ENCODE measurements around the gene EXOC2.
"Not testable (repeated sequence)": the region's sequence is repeated elsewhere in the genome, so short reads cannot be mapped to it uniquely, and the experiment has no call there.

Gene EXOC2

GRCh38 chr6:679282-679681, 13.7 kb downstream of the EXOC2 start:
- DNase-seq (ENCODE audit: low read depth), result no peak

- DNase-seq (ENCODE audit: low read depth), result no peak
These were observed 14.4 kb downstream of the EXOC2 start for GRCh38 chr6:678520-678919.

GRCh38 chr6:677919-678318, 15.0 kb downstream of the EXOC2 start:
- no peak for DNase-seq (ENCODE audit: low read depth)

GRCh38 chr6:674956-675355, 18.0 kb downstream of the EXOC2 start:
- DNase-seq (ENCODE audit: low read depth), result no peak

GRCh38 chr6:674406-674805, 18.5 kb downstream of the EXOC2 start:
- no peak for DNase-seq (ENCODE audit: low read depth)

- no peak for DNase-seq (ENCODE audit: low read depth)
These were observed 25.5 kb downstream of the EXOC2 start for GRCh38 chr6:667253-667927.

GRCh38 chr6:665403-666267, 27.3 kb downstream of the EXOC2 start:
- DNase-seq (ENCODE audit: low read depth), result no peak

- DNase-seq (ENCODE audit: low read depth), result not testable (repeated sequence)
These were observed 29.2 kb downstream of the EXOC2 start for GRCh38 chr6:663788-664187.

GRCh38 chr6:659716-660581, 33.0 kb downstream of the EXOC2 start:
- DNase-seq (ENCODE audit: low read depth), result no peak

GRCh38 chr6:658244-658643, 34.7 kb downstream of the EXOC2 start:
- DNase-seq (ENCODE audit: low read depth), result no peak

GRCh38 chr6:657743-658142, 35.2 kb downstream of the EXOC2 start:
- no peak for DNase-seq (ENCODE audit: low read depth)

GRCh38 chr6:656460-657252, 36.3 kb downstream of the EXOC2 start, which contains the start of gene HUS1B:
Gene HUS1B (minus strand): TSS chr6:657100. CDS start chr6:656944, 156 bp downstream.
- DNase-seq (ENCODE audit: low read depth), result no peak

GRCh38 chr6:654136-654535, 38.8 kb downstream of the EXOC2 start:
- no peak for DNase-seq (ENCODE audit: low read depth)

- DNase-seq (ENCODE audit: low read depth), result no peak
These were observed 40.1 kb downstream of the EXOC2 start for GRCh38 chr6:652865-653264.

- DNase-seq (ENCODE audit: low read depth), result no peak
These were observed 42.8 kb downstream of the EXOC2 start for GRCh38 chr6:650098-650497.

- DNase-seq (ENCODE audit: low read depth), result no peak
These were observed 50.1 kb downstream of the EXOC2 start for GRCh38 chr6:642805-643204.

- DNase-seq (ENCODE audit: low read depth), result no peak
These were observed 51.5 kb downstream of the EXOC2 start for GRCh38 chr6:641225-641985.

- no peak for DNase-seq (ENCODE audit: low read depth)
These were observed 56.5 kb downstream of the EXOC2 start for GRCh38 chr6:636488-636887.

GRCh38 chr6:635233-635632, 57.7 kb downstream of the EXOC2 start:
- DNase-seq (ENCODE audit: low read depth), result no peak

GRCh38 chr6:633611-634010, 59.3 kb downstream of the EXOC2 start:
- DNase-seq (ENCODE audit: low read depth), result no peak

GRCh38 chr6:628766-629165, 64.2 kb downstream of the EXOC2 start:
- DNase-seq (ENCODE audit: low read depth), result no peak

Data from activated T-cell treated with anti-CD3 and anti-CD28 coated beads for 48 hours (primary cell).